NAMALWA (cell line): ENCODE results near the gene FBXL7.

Experiments
- DNase-seq: peaks from one replicate; pipeline ENCODE4 v3.0.0-alpha.2; 2015; ENCODE audit warnings: low spot score

The FBXL7 gene

GRCh38 chr5:15499528-15500324, at the start of gene FBXL7:
Gene FBXL7, plus strand, starts transcription at chr5:15500180.
- DNase-seq = no peak

GRCh38 chr5:15450473-15450872, 49.5 kb upstream of the FBXL7 start:
- no peak for DNase-seq

GRCh38 chr5:15450949-15451348, 49.0 kb upstream of the FBXL7 start:
- DNase-seq = no peak

- no peak for DNase-seq
These were observed 48.0 kb upstream of the FBXL7 start for GRCh38 chr5:15452030-15452429.

- no peak for DNase-seq
These were observed 47.2 kb upstream of the FBXL7 start for GRCh38 chr5:15452781-15453180.

GRCh38 chr5:15459200-15459599, 40.8 kb upstream of the FBXL7 start:
- DNase-seq = no peak

- peak; percentile 2 for DNase-seq
These were observed 36.6 kb upstream of the FBXL7 start for GRCh38 chr5:15463231-15463980.

GRCh38 chr5:15472116-15472515, 27.9 kb upstream of the FBXL7 start:
- DNase-seq = no peak

GRCh38 chr5:15474143-15474719, 25.7 kb upstream of the FBXL7 start:
- DNase-seq = no peak

GRCh38 chr5:15475367-15475766, 24.6 kb upstream of the FBXL7 start:
- no peak for DNase-seq

- no peak for DNase-seq
These were observed 23.0 kb upstream of the FBXL7 start for GRCh38 chr5:15476977-15477376.

- no peak for DNase-seq
These were observed 19.5 kb upstream of the FBXL7 start for GRCh38 chr5:15480436-15480835.

- no peak for DNase-seq
These were observed 16.5 kb upstream of the FBXL7 start for GRCh38 chr5:15483351-15484097.

GRCh38 chr5:15487228-15487627, 12.8 kb upstream of the FBXL7 start:
- no peak for DNase-seq

GRCh38 chr5:15489571-15490235, 10.3 kb upstream of the FBXL7 start:
- no peak for DNase-seq

GRCh38 chr5:15492545-15492944, 7.4 kb upstream of the FBXL7 start:
- no peak for DNase-seq

- no peak for DNase-seq
These were observed 6.5 kb upstream of the FBXL7 start for GRCh38 chr5:15493501-15493900.

GRCh38 chr5:15495026-15495425, 5.0 kb upstream of the FBXL7 start:
- no peak for DNase-seq

GRCh38 chr5:15496886-15497285, 3.1 kb upstream of the FBXL7 start:
- DNase-seq = no peak

- no peak for DNase-seq
These were observed 483 bp downstream of the FBXL7 start for GRCh38 chr5:15500325-15501001.

GRCh38 chr5:15501091-15501791, 1.3 kb downstream of the FBXL7 start:
- no peak for DNase-seq
